Chondrocyte (in vitro differentiated cells): ENCODE results near the gene CHRNA7. TPM values are rescaled to one million over a fixed set of nuclear protein-coding genes. Genes with fewer than 3 reads are reported as not detected.

Experiments
- DNase-seq: peaks from one replicate; pipeline ENCODE4 v3.0.0; 2021; ENCODE audit warnings: mixed read lengths, low spot score
- H3K27ac Mint-ChIP-seq: one replicate; pipeline ENCODE4 v1.8.0; 2021; ENCODE audit warnings: mild to moderate bottlenecking, moderate library complexity, mixed read lengths; ENCODE audit not compliant: unreplicated experiment
- H3K27me3 Mint-ChIP-seq: 2 replicates; pipeline ENCODE4 v1.8.0; 2021; ENCODE audit warnings: low read depth, mixed read lengths
- H3K36me3 Mint-ChIP-seq: 2 replicates; pipeline ENCODE4 v1.8.0; 2021; ENCODE audit warnings: low read depth, mixed read lengths
- H3K4me1 Mint-ChIP-seq: 2 replicates; pipeline ENCODE4 v1.8.0; 2021; ENCODE audit warnings: low read depth, mild to moderate bottlenecking, mixed read lengths
- H3K4me3 Mint-ChIP-seq: one replicate; pipeline ENCODE4 v1.8.0; 2021; ENCODE audit warnings: mild to moderate bottlenecking, moderate library complexity, mixed read lengths; ENCODE audit not compliant: unreplicated experiment
- H3K9me3 Mint-ChIP-seq: 2 replicates; pipeline ENCODE4 v1.8.0; 2021; ENCODE audit warnings: low read depth, mixed read lengths
- CTCF ChIP-seq: fragments of 200-600 bp; sonication (generic); IDR thresholded peaks from 2 replicates; pipeline ENCODE4 v1.5.0; 2021; ENCODE audit warnings: antibody characterized with exemption, mild to moderate bottlenecking, moderate library complexity
- total RNA-seq: library from RNA; stranded (reverse); gene quantifications from 3 replicates; pipeline ENCODE4 v1.2.1, GENCODE V29; 2021

CHRNA7 gene
- total RNA-seq, 1 donor from 2014 or later: 1.5 TPM

DNA sequence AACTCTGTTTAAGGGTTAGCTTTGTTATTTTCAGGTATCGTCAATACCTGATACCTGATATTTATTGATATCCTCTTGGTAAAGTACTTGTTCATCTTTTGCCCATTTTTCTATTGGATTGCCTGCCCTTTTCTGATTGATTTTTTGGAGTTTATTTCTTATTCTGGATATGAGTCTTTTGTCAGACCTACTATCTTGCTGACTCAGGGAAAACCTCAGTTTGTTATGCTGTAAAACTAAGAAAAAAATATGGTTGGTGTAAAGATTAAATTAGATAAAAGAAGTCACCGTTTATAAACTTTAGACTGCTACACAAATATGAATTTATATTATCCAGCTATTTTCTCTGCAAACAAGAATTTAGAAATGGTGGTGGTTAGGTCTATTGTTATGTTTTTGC is 65.9 kb downstream of the CHRNA7 start:
- no peak for TF ChIP-seq CTCF

DNA sequence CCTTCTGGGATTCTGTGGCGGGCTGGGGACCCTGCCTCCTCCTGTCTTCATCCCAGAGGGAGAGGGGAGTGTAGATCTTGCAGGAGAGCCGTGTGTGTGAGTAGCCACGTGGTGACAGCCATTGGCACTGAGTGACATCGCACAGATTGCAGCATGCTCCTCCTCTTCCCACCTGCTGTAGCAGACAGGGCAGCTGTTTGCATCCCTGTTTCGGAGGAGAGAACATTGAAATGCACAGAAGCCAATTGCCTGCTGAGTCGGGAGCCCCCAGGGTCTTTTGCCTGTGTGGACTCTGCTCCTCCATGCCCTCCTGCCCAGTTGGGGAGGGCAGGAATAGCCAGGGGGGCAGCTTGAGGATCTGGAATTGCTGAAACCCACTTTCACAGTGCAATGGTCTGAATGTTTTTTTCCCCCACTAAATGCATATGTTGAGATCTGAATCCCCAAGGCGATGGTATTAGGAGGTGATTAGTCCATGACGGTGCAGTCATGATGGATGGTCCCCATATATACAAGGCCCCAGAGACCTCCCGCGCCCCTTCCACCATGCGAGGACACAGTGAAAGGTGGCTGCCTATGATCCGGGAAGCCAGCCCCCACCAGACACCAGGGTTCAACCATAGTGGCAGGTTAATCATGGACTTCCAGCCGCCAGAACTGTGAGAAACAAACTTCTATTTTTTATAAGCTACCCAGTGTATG is 66.8 kb downstream of the CHRNA7 start:
- no peaks in the 10 kb centered on the region for H3K4me1 Mint-ChIP-seq
- peaks cover 23% of the 10 kb centered on the region for H3K27me3 Mint-ChIP-seq
- no peak for TF ChIP-seq CTCF

More for the DNA sequence above, 65.9 kb downstream of the CHRNA7 start:
- Mint-ChIP-seq H3K4me3 (no peak overlapping the region), H3K9me3 (no peaks in the 10 kb centered on the region), H3K36me3 (no peaks in the 10 kb centered on the region), H3K4me1 (no peaks in the 10 kb centered on the region), H3K27me3 (peaks cover 23% of the 10 kb centered on the region), H3K27ac (no peak overlapping the region)
- DNase-seq: no peak

DNA sequence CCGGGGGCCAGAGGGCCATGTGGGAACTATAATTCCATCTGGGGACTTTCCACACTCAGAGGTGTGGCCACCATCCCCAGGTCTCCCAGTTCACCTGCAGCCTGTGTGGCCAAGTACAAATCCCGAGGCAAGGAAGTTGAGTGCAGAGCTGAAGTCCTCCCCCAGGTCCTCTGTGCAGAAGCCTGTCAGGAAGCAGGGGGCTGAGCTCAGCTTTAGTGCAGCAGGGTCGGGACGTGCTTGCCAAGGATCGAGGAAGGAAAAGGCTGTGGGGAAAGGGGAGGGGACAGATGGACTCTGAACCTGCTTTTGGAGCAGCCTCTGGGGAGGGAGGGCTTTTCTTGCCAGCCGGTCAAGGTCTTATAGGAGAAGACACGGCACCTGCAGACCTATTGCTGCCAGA is 67.7 kb downstream of the CHRNA7 start:
- no peak overlapping the region for H3K4me3 Mint-ChIP-seq

More for the DNA sequence above, 66.8 kb downstream of the CHRNA7 start:
- no peaks in the 10 kb centered on the region for H3K36me3 Mint-ChIP-seq
- no peak overlapping the region for H3K27ac Mint-ChIP-seq
- no peaks in the 10 kb centered on the region for H3K9me3 Mint-ChIP-seq
- no peak overlapping the region for H3K4me3 Mint-ChIP-seq
- DNase-seq: no peak

GRCh38 chr15:32099097-32099785 is 68.9 kb downstream of the CHRNA7 start:
- Mint-ChIP-seq H3K4me3 (no peak overlapping the region), H3K4me1 (no peaks in the 10 kb centered on the region), H3K36me3 (no peaks in the 10 kb centered on the region), H3K27me3 (peaks cover 18% of the 10 kb centered on the region), H3K9me3 (no peaks in the 10 kb centered on the region), H3K27ac (no peak overlapping the region)
- TF ChIP-seq CTCF: no peak
- no peak for DNase-seq

More for the DNA sequence above, 67.7 kb downstream of the CHRNA7 start:
- no peaks in the 10 kb centered on the region for H3K9me3 Mint-ChIP-seq
- no peak for TF ChIP-seq CTCF
- no peak overlapping the region for H3K27ac Mint-ChIP-seq
- no peak for DNase-seq
- peaks cover 19% of the 10 kb centered on the region for H3K27me3 Mint-ChIP-seq
- no peaks in the 10 kb centered on the region for H3K4me1 Mint-ChIP-seq
- H3K36me3 Mint-ChIP-seq: no peaks in the 10 kb centered on the region

DNA sequence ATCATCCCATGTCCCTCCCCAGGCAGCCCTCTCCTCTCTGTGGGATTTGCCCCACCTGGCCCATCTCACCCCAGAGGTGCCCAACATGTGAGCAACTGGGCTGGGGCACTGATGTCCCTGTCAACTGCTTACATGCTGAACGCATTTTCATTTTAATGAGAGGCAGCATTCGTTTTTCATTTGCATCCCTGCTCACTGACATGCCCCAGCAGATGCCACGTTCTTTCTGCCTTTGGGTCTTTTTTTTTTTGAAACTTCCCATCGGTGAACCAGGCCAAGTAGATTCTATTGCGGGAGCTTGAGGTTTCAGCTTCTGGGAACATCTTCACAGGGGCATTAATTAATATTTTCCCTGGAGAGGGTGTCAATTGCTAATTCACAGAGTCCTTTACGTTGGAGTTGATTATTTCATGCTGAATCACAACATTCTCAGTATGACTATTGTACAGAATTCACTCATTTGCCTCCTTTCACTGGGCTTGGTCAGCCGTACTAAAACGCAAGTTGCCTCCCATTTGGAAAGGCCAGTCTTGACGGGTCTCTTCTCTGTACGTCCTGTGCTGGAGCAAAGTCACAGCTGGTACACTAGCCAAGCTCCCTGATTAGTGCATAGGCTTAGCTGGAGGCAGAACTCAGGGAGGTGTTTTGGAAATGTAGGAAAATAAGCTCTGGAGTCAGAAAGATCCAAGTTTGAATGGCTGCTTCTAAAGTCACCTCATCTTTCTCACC is 69.8 kb downstream of the CHRNA7 start:
- no peak for TF ChIP-seq CTCF
- no peaks in the 10 kb centered on the region for H3K36me3 Mint-ChIP-seq
- H3K9me3 Mint-ChIP-seq: no peaks in the 10 kb centered on the region
- no peaks in the 10 kb centered on the region for H3K4me1 Mint-ChIP-seq
- no peak overlapping the region for H3K4me3 Mint-ChIP-seq
- no peak for DNase-seq
- peaks cover 19% of the 10 kb centered on the region for H3K27me3 Mint-ChIP-seq
- H3K27ac Mint-ChIP-seq: no peak overlapping the region
